HPDE6-E6E7 (cell line): Measurements from ENCODE around the gene KY.

Source experiments
- DNase-seq: peaks from one replicate; pipeline ENCODE4 v3.0.0; 2011; ENCODE audit warnings: missing footprints; ENCODE audit errors: extremely low spot score

KY gene

GRCh38 chr3:134650431-134651346 is at the start of gene KY:
Gene KY (minus strand): TSS chr3:134651022. CDS start chr3:134650960, 62 bp downstream.
- DNase-seq, result no peak

GRCh38 chr3:134699721-134700120 is 48.9 kb upstream of the KY start:
- DNase-seq, result no peak

DNA sequence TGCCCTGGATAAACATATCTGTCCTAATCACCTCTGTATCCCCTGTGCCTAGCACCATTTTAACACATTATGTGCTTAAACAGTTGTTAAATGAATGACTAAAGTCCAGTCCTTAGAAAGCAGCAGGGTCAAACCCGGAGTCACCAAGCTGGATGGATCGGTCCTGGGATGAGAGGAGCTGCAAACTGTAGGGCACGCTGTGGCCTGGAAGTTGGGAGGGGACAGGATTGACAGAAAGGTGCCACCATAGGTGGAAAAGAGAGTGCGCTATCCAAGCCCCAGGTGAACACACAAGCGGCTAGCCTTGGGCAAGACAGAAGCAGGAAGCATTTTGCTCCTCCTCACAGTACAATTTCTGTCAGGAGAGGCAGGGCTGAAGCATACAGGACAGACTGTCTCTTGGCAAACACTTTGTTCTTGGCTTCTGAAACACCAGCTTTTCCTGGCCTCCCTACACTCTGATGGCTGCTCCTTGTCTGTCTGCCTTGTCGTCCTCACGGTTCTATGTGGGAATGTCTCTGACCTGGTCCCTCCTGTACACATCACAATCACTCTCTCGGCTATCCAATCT is 48.4 kb upstream of the KY start:
- DNase-seq, result no peak

DNA sequence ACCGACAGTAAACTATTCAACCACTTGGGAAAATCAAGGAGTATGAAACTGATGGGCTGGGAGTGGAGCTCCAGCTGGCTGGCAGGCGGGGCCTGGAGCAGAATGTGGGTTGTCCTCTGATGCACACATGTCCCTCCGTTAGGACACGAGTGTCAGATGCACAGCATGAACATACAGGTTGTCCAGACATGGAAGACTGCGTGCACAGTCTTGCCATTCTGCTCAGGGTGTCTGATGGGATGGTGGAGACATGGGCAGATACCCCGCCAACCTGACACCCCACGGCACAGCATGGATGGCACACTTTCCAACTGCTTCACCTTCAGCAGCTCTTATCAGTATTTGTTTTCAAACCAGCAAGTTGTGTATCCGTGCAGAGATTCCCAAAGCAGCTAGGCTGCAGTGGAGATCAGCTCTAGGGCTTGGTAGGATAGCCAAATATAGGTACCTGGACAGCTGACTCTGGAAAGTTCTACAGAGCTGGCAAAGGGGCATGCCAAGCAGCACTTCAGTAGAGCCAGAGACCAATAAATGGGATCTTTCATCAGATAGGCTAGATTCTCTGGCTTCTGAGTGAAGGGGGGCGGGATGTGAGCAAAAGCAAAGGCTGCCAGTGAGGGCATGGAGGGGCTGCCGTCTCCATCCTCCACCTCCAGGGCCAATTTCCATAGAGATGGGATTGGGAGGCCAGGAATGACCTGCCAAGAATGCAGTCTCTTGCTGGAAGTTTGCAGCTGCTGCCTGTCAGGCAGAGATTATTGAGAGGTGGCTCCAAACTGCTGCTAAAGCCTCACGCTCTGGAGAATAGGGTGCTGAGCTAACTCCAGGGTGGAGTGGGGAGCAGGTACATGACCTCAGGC is 47.2 kb upstream of the KY start:
- DNase-seq, result no peak

- DNase-seq, result no peak
Measured at GRCh38 chr3:134696155-134696554, 45.3 kb upstream of the KY start.

GRCh38 chr3:134694946-134695543 is 44.2 kb upstream of the KY start:
- DNase-seq, result no peak

- DNase-seq, result no peak
Measured at GRCh38 chr3:134694466-134694865, 43.6 kb upstream of the KY start.

DNA sequence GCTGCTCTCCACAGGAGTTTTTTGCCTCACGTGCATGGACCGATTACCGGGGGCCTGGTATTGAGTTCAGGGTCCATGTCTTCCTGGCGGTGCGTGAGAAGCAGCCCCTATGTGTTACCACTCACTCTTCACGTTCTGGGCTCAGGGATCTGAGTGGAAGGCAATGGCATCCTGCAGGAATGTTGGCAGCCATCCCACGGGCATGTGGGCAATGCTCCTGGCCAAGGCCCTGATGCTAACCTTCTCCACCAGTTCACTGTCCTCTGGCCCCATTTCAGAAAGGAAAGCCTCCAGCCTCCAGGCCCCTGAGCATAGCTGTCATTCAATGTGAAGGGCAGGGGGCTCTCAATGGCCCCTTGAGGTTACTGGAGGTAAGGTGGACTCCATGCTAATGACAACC is 43.0 kb upstream of the KY start:
- no peak for DNase-seq

DNA sequence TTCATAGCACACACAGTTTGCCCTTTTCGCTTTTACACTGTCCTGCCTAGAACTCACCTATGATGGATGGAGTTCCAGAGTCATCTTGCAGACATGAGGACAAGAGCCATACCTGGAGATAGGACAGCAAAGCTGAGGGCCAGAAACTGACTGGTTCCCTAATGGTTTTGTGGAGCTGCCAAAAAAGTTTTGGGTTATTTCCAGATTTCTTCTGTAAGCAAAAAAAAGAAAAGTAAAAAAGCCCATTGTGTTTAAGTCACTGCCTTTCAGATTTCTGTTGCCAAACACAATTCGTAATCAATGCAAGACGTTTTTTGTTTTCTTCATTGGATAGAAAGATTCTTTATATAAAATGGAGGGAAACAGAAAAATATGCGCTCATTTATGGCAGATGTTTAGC is 42.4 kb upstream of the KY start:
- no peak for DNase-seq

DNA sequence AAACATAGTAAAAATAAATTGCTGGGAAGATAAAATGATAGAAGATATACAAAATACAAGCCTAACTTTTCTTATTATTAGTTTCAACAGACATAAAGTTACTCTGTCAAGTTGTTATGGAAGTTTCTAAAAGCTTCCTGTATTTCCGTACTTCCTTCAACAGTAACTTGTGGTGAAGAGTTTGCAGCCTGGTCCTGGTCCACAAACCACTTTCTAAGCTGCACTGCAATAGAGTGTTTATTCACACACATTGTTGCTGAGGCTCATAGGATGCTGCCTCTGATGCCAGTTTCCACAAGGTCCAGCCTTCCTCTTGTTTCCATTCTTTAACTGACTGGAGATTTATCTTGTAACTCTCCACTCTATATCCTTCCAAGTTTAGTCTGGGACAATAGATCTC is 39.4 kb upstream of the KY start:
- no peak for DNase-seq

- DNase-seq, result no peak
Measured at GRCh38 chr3:134687642-134688041, 36.8 kb upstream of the KY start.

DNA sequence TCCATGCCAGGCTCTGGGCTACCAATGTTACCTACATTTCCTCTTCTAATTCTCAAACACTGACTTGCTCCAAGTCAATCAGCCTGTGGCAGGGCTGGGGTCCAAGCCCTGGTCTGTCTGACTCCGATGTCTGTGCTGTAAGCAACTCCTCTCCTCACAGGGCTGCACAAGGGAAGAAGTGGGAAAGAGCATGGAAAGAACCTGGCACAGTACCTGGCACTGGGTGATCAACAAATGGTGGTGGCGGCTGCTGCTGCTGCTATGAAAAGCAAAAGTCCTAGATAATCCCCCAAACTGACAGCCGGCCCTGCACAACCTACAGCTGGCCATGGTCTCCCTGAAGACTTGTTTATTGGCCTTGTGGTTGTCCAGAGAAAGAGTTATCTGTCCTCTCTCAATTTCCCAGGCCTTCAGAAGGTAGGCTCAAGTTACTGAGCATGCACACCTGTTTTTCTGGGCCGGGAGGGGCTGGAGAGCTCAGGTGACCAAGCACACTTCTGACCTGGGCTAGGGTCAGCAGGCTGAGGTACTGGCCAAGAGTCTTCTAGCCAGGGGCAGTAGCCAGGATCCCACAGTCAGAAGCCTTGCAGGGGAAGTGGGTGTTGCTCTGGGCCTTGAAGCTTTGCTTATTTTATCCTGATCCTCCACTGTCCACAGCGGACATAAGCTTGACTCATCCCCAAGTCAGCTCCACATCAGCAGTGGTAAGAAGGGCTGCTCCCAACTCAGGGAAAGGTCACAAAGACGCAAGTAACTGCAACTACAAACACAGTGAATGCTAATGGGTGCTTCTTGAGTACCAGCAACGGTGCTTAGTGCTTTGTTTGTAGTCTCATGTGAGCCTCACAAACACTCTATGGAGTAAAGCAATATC is 35.3 kb upstream of the KY start:
- no peak for DNase-seq

GRCh38 chr3:134682196-134682880 is 31.5 kb upstream of the KY start:
- DNase-seq, result no peak

GRCh38 chr3:134681522-134681900 is 30.7 kb upstream of the KY start:
- no peak for DNase-seq

DNA sequence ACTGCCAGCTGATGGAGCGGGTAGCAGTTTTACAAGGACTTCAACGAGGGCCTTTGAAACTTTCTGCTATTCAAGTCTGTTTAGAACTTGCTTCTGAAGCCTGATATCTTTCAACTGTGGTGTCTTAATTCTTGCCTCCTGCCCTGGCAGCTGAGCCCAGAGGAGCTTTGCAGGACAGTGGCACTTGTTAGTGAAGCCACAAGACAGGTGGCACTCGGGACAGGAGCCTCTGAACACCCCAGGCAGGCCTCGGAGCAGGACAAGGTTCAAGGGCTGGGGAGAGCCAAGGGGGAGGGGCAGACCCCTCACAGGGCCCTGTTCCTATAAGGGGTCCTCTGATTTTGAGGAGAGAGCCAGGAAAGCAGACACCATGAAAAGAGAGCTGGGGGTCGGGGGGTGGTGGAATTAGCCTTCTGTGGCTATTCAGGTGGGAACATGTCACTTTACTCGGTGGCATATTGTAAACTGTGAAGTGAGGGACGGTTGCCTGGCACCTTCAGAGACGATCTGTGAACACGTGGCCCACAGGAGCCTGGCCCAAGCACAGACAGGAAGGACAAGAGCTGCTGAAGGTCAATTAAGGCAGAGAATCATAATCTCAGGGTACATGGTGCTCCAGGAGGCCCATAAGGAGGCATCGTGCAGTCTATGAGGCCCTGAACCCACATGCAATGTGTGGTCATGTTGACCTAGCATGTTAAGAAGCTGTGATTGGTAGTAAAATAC is 30.1 kb upstream of the KY start:
- no peak for DNase-seq

GRCh38 chr3:134677987-134678308 is 27.1 kb upstream of the KY start:
- no peak for DNase-seq

DNA sequence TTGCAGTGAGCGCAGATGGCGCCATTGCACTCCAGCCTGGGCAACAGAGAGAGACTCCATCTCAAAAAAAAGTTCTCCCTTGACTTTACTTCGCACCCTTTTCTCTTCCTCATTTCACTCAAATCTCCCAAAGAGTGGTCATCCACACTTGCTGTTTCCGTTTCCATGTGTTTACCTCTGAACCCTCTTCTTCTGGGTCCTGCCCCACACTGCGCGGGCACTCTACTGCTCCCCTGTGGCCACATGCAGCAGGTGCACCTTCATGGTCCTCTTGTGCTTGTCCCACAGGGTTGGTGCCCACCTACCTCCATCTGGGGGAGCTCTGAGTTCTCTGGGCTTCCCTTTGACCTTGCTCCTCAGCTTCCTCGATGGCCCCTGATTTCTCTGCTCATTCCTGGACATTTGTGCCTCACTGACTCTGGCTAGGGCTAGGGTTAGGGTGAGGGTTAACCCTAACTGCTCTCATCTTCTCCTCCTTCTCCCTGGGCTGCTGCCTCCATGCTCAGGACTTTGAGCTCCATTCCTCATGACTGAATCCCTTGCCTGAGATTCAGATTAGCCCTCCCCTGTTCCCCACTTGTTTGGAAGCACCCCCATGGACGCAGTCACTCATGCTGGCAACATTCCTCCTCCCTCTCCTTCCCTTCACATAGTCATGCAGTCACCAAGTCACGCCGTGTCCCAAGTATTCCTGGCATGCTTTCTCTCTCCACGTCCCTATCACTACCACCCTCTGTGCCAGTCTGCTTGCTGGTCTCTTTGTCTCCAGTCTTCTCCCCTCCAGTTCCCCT is 26.6 kb upstream of the KY start:
- DNase-seq, result no peak

- DNase-seq, result no peak
Measured at GRCh38 chr3:134675726-134676256, 25.0 kb upstream of the KY start.

DNA sequence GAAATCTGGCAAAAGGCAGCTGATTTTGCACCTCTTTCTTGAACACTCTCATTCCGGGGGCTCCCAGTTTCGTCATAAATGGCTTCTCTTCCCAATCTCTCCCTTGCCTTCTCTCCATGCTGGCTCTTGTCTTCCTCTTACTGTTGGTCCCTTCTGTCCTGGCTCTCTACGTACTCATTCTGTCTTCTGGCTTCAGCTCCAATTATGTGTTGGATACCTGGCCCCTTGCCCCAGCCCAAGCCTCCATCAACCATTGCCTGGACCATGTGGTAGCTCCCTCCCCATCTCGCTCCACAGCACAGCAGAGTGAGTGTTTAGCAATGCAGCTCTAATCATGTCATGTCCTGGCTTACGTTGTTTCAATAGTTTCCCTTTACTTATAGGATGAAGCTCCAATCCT is 21.7 kb upstream of the KY start:
- DNase-seq, result no peak
